Measurements from ENCODE around the gene LAMP1.

Gene LAMP1

GRCh38 chr13:113351514-113352026, 54.5 kb downstream of the LAMP1 start:
- no peak overlapping the region for H3K27ac Mint-ChIP-seq
- no peaks in the 10 kb centered on the region for H3K4me1 Mint-ChIP-seq (ENCODE audit: low read depth)
- H3K36me3 Mint-ChIP-seq: no peaks in the 10 kb centered on the region
- no peaks in the 10 kb centered on the region for H3K9me3 Mint-ChIP-seq (ENCODE audit: low read depth)
- H3K27me3 Mint-ChIP-seq: no peaks in the 10 kb centered on the region
- no peak overlapping the region for H3K4me3 Mint-ChIP-seq

DNA sequence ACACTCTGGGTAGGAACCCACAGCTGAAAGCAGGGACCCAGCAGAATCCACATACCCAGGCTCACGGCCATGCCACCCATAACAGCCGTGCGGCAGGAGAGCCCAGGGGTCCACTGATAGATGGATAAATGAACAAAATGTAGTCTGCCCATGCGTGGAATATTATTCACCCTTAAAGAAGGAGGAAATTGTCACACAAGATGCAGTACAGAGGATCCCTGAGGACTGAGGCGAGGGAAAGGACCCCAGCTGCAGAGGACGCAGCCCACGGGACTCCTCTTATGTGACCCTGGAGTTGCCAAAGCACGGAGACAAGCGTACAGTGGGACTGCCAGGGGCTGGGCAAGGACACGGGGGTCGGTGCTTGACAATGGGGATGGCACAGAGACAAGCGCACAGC, 56.2 kb downstream of the LAMP1 start:
- Mint-ChIP-seq H3K4me3 (no peak overlapping the region), H3K27me3 (no peaks in the 10 kb centered on the region), H3K36me3 (no peaks in the 10 kb centered on the region), H3K27ac (no peak overlapping the region), H3K9me3 (ENCODE audit: low read depth) (no peaks in the 10 kb centered on the region), H3K4me1 (ENCODE audit: low read depth) (no peaks in the 10 kb centered on the region)

- H3K9me3 Mint-ChIP-seq (ENCODE audit: low read depth): no peaks in the 10 kb centered on the region
- H3K36me3 Mint-ChIP-seq: no peaks in the 10 kb centered on the region
- no peaks in the 10 kb centered on the region for H3K4me1 Mint-ChIP-seq (ENCODE audit: low read depth)
- no peaks in the 10 kb centered on the region for H3K27me3 Mint-ChIP-seq
- H3K4me3 Mint-ChIP-seq: no peak overlapping the region
- H3K27ac Mint-ChIP-seq: no peak overlapping the region
Measured at GRCh38 chr13:113354831-113355610, 58.0 kb downstream of the LAMP1 start.

- Mint-ChIP-seq H3K36me3 (no peaks in the 10 kb centered on the region), H3K4me3 (no peak overlapping the region), H3K27ac (no peak overlapping the region), H3K9me3 (ENCODE audit: low read depth) (no peaks in the 10 kb centered on the region), H3K4me1 (ENCODE audit: low read depth) (no peaks in the 10 kb centered on the region), H3K27me3 (no peaks in the 10 kb centered on the region)
Measured at GRCh38 chr13:113355621-113356020, 58.6 kb downstream of the LAMP1 start.

DNA sequence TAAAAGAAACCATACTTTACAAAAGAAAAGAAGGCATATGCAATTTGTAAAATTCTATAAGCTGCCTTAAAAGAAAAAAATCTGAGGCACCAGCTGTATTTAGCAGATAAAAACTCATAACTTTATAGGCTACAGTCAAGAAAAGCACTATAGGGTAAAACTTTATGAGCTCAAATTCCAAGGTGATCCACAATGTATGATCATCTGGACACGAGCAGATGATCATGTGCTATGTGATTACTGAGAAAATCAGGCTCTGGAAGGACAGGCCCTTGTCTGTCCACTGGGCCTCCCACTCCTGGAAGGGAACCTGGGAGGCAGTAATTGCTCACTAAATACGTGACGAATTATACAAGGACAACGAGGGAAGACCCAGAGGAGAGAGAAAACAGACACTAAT, 59.6 kb downstream of the LAMP1 start:
- Mint-ChIP-seq H3K27ac (no peak overlapping the region), H3K9me3 (ENCODE audit: low read depth) (no peaks in the 10 kb centered on the region), H3K36me3 (no peaks in the 10 kb centered on the region), H3K4me1 (ENCODE audit: low read depth) (no peaks in the 10 kb centered on the region), H3K4me3 (no peak overlapping the region), H3K27me3 (no peaks in the 10 kb centered on the region)

DNA sequence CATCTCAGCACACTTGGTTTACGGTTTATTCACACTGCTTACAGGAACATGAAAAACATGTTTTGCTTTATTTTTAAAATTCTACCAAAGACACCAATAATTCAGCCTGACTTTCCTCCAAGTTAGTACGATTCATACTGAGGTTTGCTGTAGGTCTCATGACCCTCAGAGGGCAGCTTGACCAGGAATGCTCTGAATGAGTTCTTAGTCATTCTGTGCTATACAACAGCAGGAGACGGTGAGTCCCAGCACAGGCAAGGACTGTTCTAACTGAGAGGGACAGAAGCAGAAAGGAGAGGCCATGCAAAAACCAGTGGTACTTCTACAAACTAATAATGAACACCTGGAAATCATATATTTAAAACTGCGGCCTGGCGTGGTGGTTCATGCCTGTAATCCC, 60.5 kb downstream of the LAMP1 start:
- Mint-ChIP-seq H3K4me1 (ENCODE audit: low read depth) (no peaks in the 10 kb centered on the region), H3K27ac (no peak overlapping the region), H3K9me3 (ENCODE audit: low read depth) (no peaks in the 10 kb centered on the region), H3K4me3 (no peak overlapping the region), H3K27me3 (no peaks in the 10 kb centered on the region), H3K36me3 (no peaks in the 10 kb centered on the region)

GRCh38 chr13:113358653-113359190, 61.7 kb downstream of the LAMP1 start:
- Mint-ChIP-seq H3K36me3 (no peaks in the 10 kb centered on the region), H3K27me3 (peaks cover 2% of the 10 kb centered on the region), H3K4me3 (no peak overlapping the region), H3K27ac (no peak overlapping the region), H3K9me3 (ENCODE audit: low read depth) (no peaks in the 10 kb centered on the region), H3K4me1 (ENCODE audit: low read depth) (peaks cover 2% of the 10 kb centered on the region)

DNA sequence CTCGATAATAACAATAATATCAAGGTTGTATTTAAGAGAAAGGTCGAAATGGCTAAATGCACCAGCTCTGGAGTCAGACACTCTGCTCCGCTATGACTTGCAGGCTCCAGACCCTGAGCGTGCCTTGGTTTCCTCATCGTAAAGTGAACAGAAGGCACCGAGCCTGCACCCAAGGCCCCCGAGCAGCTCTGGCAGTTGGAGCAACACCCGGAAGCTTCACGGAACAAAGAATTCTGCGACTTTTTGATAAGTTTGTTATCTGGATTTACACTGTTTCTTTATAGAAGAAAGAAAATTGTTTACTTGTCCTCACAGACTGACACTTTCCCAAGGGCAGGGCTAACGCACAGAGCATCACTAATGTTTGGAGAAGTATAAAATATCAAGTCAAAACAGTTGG, 62.5 kb downstream of the LAMP1 start:
- Mint-ChIP-seq H3K4me1 (ENCODE audit: low read depth) (peaks cover 2% of the 10 kb centered on the region), H3K27ac (no peak overlapping the region), H3K27me3 (peaks cover 2% of the 10 kb centered on the region), H3K9me3 (ENCODE audit: low read depth) (no peaks in the 10 kb centered on the region), H3K4me3 (no peak overlapping the region), H3K36me3 (no peaks in the 10 kb centered on the region)

- Mint-ChIP-seq H3K4me3 (no peak overlapping the region), H3K9me3 (ENCODE audit: low read depth) (no peaks in the 10 kb centered on the region), H3K4me1 (ENCODE audit: low read depth) (peaks cover 4% of the 10 kb centered on the region), H3K27ac (no peak overlapping the region), H3K27me3 (peaks cover 5% of the 10 kb centered on the region), H3K36me3 (no peaks in the 10 kb centered on the region)
Measured at GRCh38 chr13:113360446-113360845, 63.4 kb downstream of the LAMP1 start.

- peaks cover 7% of the 10 kb centered on the region for H3K4me1 Mint-ChIP-seq (ENCODE audit: low read depth)
- peaks cover 7% of the 10 kb centered on the region for H3K27me3 Mint-ChIP-seq
- H3K36me3 Mint-ChIP-seq: no peaks in the 10 kb centered on the region
- no peak overlapping the region for H3K4me3 Mint-ChIP-seq
- H3K9me3 Mint-ChIP-seq (ENCODE audit: low read depth): no peaks in the 10 kb centered on the region
- H3K27ac Mint-ChIP-seq: no peak overlapping the region
Measured at GRCh38 chr13:113361406-113361805, 64.4 kb downstream of the LAMP1 start.

DNA sequence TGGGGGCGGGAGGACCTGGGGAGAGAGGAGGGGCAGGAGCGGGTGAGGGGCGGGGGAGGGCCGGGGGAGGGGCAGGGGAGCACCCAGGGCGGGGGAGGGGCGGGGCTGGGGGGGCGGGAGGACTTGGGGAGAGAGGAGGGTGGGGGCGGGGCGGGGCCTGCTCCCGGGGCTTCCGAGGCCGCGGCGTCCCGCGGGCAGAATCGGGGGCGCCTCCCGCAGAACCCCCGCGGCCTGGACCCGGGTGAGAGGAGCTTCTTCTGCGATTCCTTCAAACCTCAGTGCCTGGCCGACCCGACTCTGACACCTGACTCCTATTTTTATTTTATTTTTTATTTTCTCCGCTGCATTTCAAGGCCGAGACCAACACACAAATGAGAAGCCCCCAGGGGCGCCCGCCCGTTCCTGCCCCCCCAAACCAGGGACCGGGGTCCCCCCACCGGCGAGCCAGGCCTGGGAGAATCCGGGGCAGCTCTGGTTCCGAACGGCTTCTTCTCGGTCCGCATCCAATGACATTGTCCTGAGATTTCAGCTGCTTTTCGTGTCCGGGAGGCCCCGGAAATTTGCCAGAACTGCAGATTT, 67.4 kb downstream of the LAMP1 start:
- Mint-ChIP-seq H3K4me1 (ENCODE audit: low read depth) (peaks cover 7% of the 10 kb centered on the region), H3K27ac (no peak overlapping the region), H3K27me3 (peaks cover 7% of the 10 kb centered on the region), H3K36me3 (no peaks in the 10 kb centered on the region), H3K9me3 (ENCODE audit: low read depth) (no peaks in the 10 kb centered on the region), H3K4me3 (no peak overlapping the region)

DNA sequence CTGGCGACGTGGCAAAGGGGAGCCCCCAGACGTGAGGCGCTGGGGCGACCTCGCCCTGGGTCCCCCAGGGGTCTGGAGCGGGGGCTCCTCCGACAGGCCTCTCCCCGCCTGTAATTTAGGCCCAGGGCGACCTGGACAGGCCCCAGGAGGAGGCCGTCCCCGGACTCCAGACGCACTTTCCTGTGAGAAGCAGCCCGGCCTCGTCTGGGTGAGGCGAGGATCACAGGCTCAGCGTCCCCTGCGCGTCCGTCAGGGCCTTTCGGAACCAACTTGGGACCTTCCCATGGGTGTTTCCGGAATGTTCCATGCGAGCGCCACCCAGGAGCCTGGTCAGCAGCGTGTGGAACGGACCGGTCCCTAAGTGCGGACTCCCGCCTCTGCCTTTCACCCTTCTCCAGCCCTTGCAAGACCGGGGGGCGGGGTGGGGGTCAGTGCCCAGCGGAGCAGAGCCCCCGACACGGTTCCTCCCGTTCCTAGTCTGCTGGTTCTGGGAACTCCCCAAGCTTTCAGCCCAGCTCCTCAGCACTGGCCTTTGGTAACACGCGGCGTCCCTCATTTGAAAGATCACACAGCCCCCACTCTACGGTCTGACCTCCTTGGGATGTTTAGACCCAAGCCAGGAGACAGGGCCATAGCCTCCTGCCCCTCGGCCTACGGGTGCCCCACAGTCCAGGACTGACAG, 68.0 kb downstream of the LAMP1 start:
- Mint-ChIP-seq H3K4me1 (ENCODE audit: low read depth) (peaks cover 7% of the 10 kb centered on the region), H3K27ac (no peak overlapping the region), H3K9me3 (ENCODE audit: low read depth) (no peaks in the 10 kb centered on the region), H3K4me3 (peak overlapping the region; percentile 66), H3K27me3 (peaks cover 7% of the 10 kb centered on the region), H3K36me3 (no peaks in the 10 kb centered on the region)

DNA sequence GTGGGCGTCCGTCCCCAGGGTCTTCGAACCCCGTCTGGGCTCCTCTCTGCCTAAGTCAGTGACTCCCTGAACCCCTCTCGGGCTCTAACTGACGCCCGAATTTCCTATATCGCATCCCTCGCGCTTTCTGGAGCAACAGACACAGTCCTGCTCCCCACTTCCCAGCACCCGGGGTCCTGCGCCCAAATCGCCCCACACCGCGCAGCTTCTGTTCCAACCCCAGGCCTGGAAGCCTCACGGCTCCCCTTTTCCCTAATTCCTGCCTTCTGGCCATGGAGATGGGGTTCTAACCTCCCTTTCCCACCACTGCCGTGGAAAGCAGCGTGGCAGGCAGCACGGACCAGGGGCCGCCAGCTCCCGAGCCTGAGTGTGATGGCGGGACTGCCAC, 68.5 kb downstream of the LAMP1 start:
- peak overlapping the region; percentile 66 for H3K4me3 Mint-ChIP-seq

GRCh38 chr13:113365971-113366588, 69.0 kb downstream of the LAMP1 start:
- H3K4me3 Mint-ChIP-seq: peak overlapping the region; percentile 66
- peaks cover 7% of the 10 kb centered on the region for H3K4me1 Mint-ChIP-seq (ENCODE audit: low read depth)
- H3K9me3 Mint-ChIP-seq (ENCODE audit: low read depth): no peaks in the 10 kb centered on the region

More for the DNA sequence above, 68.5 kb downstream of the LAMP1 start:
- peaks cover 7% of the 10 kb centered on the region for H3K4me1 Mint-ChIP-seq (ENCODE audit: low read depth)
- H3K27ac Mint-ChIP-seq: no peak overlapping the region
- no peaks in the 10 kb centered on the region for H3K36me3 Mint-ChIP-seq
- no peaks in the 10 kb centered on the region for H3K9me3 Mint-ChIP-seq (ENCODE audit: low read depth)
- peaks cover 7% of the 10 kb centered on the region for H3K27me3 Mint-ChIP-seq

More at GRCh38 chr13:113365971-113366588, 69.0 kb downstream of the LAMP1 start:
- H3K27ac Mint-ChIP-seq: no peak overlapping the region
- H3K27me3 Mint-ChIP-seq: peaks cover 7% of the 10 kb centered on the region
- H3K36me3 Mint-ChIP-seq: no peaks in the 10 kb centered on the region

Measured in activated naive CD8-positive, alpha-beta T cell (primary cell).